ENCODE measurements around the gene RGS11.

Gene RGS11

DNA sequence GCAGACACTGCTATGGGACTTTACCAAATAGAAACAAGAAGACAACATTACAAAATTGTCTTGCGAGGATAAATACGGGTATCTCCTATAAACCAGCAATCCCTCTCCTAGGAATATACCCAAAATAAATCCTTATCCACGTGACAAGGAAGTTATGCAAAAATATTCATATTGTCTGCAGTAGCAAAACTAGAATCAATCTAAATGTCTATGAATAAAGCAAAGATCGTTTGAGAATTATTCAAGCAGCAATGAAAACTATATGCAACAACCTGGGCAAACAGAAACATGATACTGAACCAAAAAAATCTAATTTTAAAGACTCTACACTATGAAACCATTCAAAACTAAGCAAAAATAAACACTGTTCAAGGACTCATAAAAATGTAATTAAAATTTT, 55.7 kb downstream of the RGS11 start:
- no peaks in the 10 kb centered on the region for H3K4me1 ChIP-seq (ENCODE audit: control insufficient read depth, insufficient read depth, low read length)
- H3K27me3 ChIP-seq (ENCODE audit: control insufficient read depth, insufficient read depth, low read length): no peaks in the 10 kb centered on the region
- no peak overlapping the region for H3K4me3 ChIP-seq (ENCODE audit: low read depth, low read length)
- H3K9ac ChIP-seq (ENCODE audit: low read length): no peak overlapping the region
- H3K36me3 ChIP-seq (ENCODE audit: control insufficient read depth, insufficient read depth, low read length): peaks cover 78% of the 10 kb centered on the region
- H3K27ac ChIP-seq (ENCODE audit: low read depth, low read length): no peak overlapping the region
- H3K9me3 ChIP-seq (ENCODE audit: control insufficient read depth, insufficient read depth, low read depth, low read length): no peaks in the 10 kb centered on the region

Measured in HUES6 (cell line).